Spleen (tissue), 11 donors: ENCODE data around the gene ABTB2. TPM values are rescaled to one million over a fixed set of nuclear protein-coding genes. Genes with fewer than 3 reads are reported as not detected.

Experiments
- DNase-seq: peaks from one replicate; pipeline ENCODE4 v3.0.0-alpha.2; 2020
- H3K27ac ChIP-seq, 8 donors: fragments of 200-600 bp; sonication (generic) in 7 of 8; 1 replicate in 4 of 8; 2 replicates in 4 of 8; pipeline versions ENCODE4 v1.5.0 to v1.8.0; 2016 to 2021; ENCODE audit warnings: inconsistent platforms in 4 of 8, mild to moderate bottlenecking in 4 of 8, moderate library complexity in 1 of 8
- H3K27me3 ChIP-seq, 7 donors: fragments of 200-600 bp; sonication (generic) in 6 of 7; replicated peaks in 1 of 7; 1 replicate in 4 of 7; 2 replicates in 3 of 7; pipeline versions ENCODE4 v1.5.0 to v1.8.0; 2016 to 2021; ENCODE audit warnings: inconsistent platforms in 3 of 7, mild to moderate bottlenecking in 1 of 7
- H3K36me3 ChIP-seq, 6 donors: fragments of 200-600 bp; sonication (generic) in 5 of 6; 1 replicate in 4 of 6; 2 replicates in 2 of 6; pipeline versions ENCODE4 v1.5.0 to v1.8.0; 2016 to 2021; ENCODE audit warnings: inconsistent platforms in 2 of 6
- H3K4me1 ChIP-seq, 6 donors: fragments of 200-600 bp; sonication (generic) in 5 of 6; 1 replicate in 3 of 6; 2 replicates in 3 of 6; pipeline versions ENCODE4 v1.5.0 to v1.8.0; 2016 to 2021; ENCODE audit warnings: inconsistent platforms in 3 of 6
- H3K4me3 ChIP-seq, 8 donors: fragments of 200-600 bp; sonication (generic) in 7 of 8; 1 replicate in 4 of 8; 2 replicates in 4 of 8; pipeline versions ENCODE4 v1.5.0 to v1.8.0; 2016 to 2021; ENCODE audit warnings: inconsistent platforms in 4 of 8, mild to moderate bottlenecking in 4 of 8, moderate library complexity in 2 of 8
- H3K9me3 ChIP-seq, 8 donors: fragments of 200-600 bp; sonication (generic) in 7 of 8; 1 replicate in 4 of 8; 2 replicates in 4 of 8; pipeline versions ENCODE4 v1.5.0 to v1.8.0; 2016 to 2021; ENCODE audit warnings: inconsistent platforms in 4 of 8
- POLR2A ChIP-seq, 3 donors: fragments of 450-650 bp; IDR thresholded peaks; one replicate each; pipeline ENCODE4 v1.5.1; 2017; ENCODE audit warnings: antibody characterized with exemption in 3 of 3, mild to moderate bottlenecking in 1 of 3
- POLR2AphosphoS5 ChIP-seq, 3 donors: sonication (generic); formaldehyde crosslinking; IDR thresholded peaks; one replicate each; pipeline ENCODE4 v1.5.1; 2017; ENCODE audit warnings: antibody characterized with exemption in 3 of 3
- WGBS, 5 donors: extraction: QIAGEN DNeasy Blood & Tissue Kit in 3 of 5; methylation state at CpG; one replicate each; pipeline versions ENCODE4 v1.1.5 to v1.1.7; 2013 to 2018; 5-methylcytosine and 5-hydroxymethylcytosine counted together
- intact Hi-C: fragments of 100-400 bp; cut with DNase I; formaldehyde crosslinking; loops from one replicate; pipeline ENCODE4 v1.15.0; 2023; ENCODE audit warnings: low total_unique reads
- polyA plus RNA-seq, 3 donors: library from polyadenylated mRNA; stranded (reverse); fragments of 200-250 nt; gene quantifications; one replicate each; pipeline ENCODE4 v1.2.1, GENCODE V29; 2013
- total RNA-seq, 7 donors: library from RNA; depleted of rRNA in 3 of 7; stranded (reverse); fragments of >200 nt in 3 of 7; fragmentation: NEBNext Ultra II Directional in 4 of 7; extraction: Animal tissue kit (Norgen Biotek cat#: 25700) in 4 of 7; gene quantifications; one replicate each; pipeline versions ENCODE4 v1.1.0 to v1.2.1, GENCODE V29; 2016 to 2021
- TF ChIP-seq, protein P1 (sequence below), 11 experiments: fragments of 200-600 bp in 7 of 11; fragments of 450-650 bp in 4 of 11; sonication (generic) in 4 of 11; IDR thresholded peaks in 8 of 11; conservative IDR thresholded peaks in 3 of 11; 1 replicate in 7 of 11; 2 replicates in 4 of 11; pipeline versions ENCODE4 v1.4.0 to v1.8.0; 2016 to 2021; ENCODE audit warnings: antibody characterized with exemption in 11 of 11, inconsistent platforms in 4 of 11, mild to moderate bottlenecking in 1 of 11
- donor health status: healthy with polysubstance abuse.
- donor health status: DM: no; HTN: no; CAD: no; lungs with moderate emphysema.
- donor health status: DM: no; HTN: no; CAD: no.
- donor health status: Bipolar disorder and iron deficiency.
- donor health status: healthy.
- donor health status: DM: no; HTN: no; CAD: no.
- donor health status: DM: yes; HTN: yes; CAD: no.

Gene ABTB2
- total and polyA plus RNA-seq, 10 donors = 0.41 to 2.9 (median 1.7) TPM

DNA sequence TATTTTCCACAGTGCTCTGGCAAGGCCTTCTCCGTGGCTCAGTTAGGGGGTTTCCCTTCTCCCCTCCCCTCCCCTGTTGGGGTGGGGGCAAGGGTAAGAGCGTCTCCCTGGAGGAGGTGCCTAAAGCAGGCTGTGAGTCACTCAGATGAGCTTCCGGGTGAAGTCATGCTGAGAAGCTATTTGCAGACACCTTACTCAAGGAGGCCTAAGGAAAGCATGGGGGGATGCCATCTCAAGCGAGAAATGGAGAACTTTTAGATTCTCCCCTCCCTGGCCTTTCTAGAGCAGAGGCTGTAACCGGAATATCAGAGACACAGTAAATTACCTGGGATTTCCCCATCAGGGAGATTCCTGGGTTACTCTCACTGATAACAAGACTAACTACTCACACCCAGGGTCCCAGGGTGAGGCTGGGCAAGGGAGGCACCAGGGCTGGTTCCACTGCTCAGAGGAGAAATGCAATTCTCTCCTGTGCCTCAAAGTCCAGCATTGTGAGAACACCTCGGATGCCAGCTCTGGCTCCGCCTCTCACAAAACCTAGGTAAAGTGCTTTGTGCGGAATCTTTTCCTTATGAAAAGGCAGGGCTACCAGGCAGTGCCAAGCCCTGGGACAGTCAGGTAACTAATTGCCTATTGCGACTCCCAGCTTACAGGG lies 123.6 kb downstream of the ABTB2 start:
- peaks cover 0 to 24% (median 11%) of the 10 kb centered on the region in 6 donors for H3K4me1 ChIP-seq
- no peak for DNase-seq
- TF ChIP-seq, protein P1, sequence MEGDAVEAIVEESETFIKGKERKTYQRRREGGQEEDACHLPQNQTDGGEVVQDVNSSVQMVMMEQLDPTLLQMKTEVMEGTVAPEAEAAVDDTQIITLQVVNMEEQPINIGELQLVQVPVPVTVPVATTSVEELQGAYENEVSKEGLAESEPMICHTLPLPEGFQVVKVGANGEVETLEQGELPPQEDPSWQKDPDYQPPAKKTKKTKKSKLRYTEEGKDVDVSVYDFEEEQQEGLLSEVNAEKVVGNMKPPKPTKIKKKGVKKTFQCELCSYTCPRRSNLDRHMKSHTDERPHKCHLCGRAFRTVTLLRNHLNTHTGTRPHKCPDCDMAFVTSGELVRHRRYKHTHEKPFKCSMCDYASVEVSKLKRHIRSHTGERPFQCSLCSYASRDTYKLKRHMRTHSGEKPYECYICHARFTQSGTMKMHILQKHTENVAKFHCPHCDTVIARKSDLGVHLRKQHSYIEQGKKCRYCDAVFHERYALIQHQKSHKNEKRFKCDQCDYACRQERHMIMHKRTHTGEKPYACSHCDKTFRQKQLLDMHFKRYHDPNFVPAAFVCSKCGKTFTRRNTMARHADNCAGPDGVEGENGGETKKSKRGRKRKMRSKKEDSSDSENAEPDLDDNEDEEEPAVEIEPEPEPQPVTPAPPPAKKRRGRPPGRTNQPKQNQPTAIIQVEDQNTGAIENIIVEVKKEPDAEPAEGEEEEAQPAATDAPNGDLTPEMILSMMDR (IDR thresholded peaks at IDR 0.05 in 8 of 11, conservative IDR thresholded peaks at IDR 0.05 in 3 of 11) = no peak
- TF ChIP-seq POLR2A (IDR thresholded peaks at IDR 0.05) (no peak), POLR2AphosphoS5 (IDR thresholded peaks at IDR 0.05) (no peak)
- H3K27ac ChIP-seq = no peak overlapping the region
- no peak overlapping the region for H3K4me3 ChIP-seq
- H3K9me3 ChIP-seq = no peaks in the 10 kb centered on the region
- WGBS, 5 donors = 53 to 71% (median 61%) methylated on average over 9 of the region's 9 CpGs
- H3K36me3 ChIP-seq = no peaks in the 10 kb centered on the region
- intact Hi-C loops = no loop called here
- no peaks in the 10 kb centered on the region for H3K27me3 ChIP-seq

DNA sequence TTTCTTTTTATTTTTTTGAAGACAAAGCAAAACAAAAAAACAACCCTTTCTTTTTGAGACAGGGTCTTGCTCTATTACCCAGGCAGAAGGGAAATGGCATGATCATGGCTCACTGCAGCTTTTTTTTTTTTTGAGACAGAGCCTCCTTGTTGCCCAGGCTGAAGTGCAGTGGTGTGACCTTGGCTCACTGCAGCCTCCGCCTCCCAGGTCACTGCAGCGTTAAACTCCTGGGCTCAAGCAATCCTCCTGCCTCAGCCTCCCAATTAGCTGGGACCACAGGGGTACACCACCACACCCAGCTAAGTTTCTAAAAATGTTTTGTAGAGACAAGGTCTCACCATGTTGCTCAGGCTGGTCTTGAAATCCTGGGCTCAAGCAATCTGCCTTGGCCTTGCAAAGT lies 124.6 kb downstream of the ABTB2 start:
- peaks cover 0 to 24% (median 11%) of the 10 kb centered on the region in 6 donors for H3K4me1 ChIP-seq

DNA sequence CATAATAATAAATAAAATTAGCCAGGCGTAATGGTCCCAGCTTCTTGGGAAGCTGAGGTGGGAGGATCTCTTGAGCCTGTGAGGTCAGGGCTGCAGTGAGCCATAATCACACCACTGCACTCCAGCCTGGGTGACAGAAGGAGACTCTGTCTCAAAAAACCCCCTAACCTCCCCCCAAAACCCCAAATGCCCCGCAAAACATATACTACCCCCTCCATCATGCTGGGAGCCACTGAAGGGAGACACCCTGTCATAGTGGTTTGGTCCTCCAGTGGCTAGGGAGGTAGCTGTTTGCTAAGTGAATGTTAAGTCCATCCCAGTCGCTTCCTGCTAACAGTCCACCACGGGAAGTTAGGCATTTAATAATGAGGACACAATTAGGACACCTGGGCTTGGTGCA lies 125.0 kb downstream of the ABTB2 start:
- intact Hi-C loops = no loop called here

More for the DNA sequence above, 124.6 kb downstream of the ABTB2 start:
- Histone ChIP-seq H3K36me3 (no peaks in the 10 kb centered on the region), H3K4me3 (no peak overlapping the region), H3K9me3 (no peaks in the 10 kb centered on the region), H3K27me3 (no peaks in the 10 kb centered on the region), H3K27ac (no peak overlapping the region)
- DNase-seq = no peak
- intact Hi-C loops = no loop called here
- WGBS, 5 donors = 73 to 89% (median 81%) methylated on average over 2 of the region's 2 CpGs
- TF ChIP-seq, protein P1 (IDR thresholded peaks at IDR 0.05 in 8 of 11, conservative IDR thresholded peaks at IDR 0.05 in 3 of 11) = no peak
- TF ChIP-seq POLR2A (IDR thresholded peaks at IDR 0.05) = no peak
- TF ChIP-seq POLR2AphosphoS5 (IDR thresholded peaks at IDR 0.05) = no peak

GRCh38 chr11:34226210-34226609 lies 131.6 kb downstream of the ABTB2 start:
- TF ChIP-seq POLR2AphosphoS5 (IDR thresholded peaks at IDR 0.05) (no peak), POLR2A (IDR thresholded peaks at IDR 0.05) (no peak)
- TF ChIP-seq, protein P1 (IDR thresholded peaks at IDR 0.05 in 8 of 11, conservative IDR thresholded peaks at IDR 0.05 in 3 of 11) = no peak
- Histone ChIP-seq H3K27me3 (no peaks in the 10 kb centered on the region), H3K27ac (no peak overlapping the region), H3K4me3 (no peak overlapping the region), H3K36me3 (no peaks in the 10 kb centered on the region), H3K4me1 (no peaks in the 10 kb centered on the region), H3K9me3 (no peaks in the 10 kb centered on the region)
- DNase-seq = no peak
- 38 to 67% (median 58%) methylated on average over 1 of the region's 1 CpG for WGBS, 5 donors
- intact Hi-C loops = no loop called here

More for the DNA sequence above, 125.0 kb downstream of the ABTB2 start:
- DNase-seq = no peak
- no peak overlapping the region for H3K4me3 ChIP-seq
- 70 to 80% (median 72%) methylated on average over 4 of the region's 4 CpGs for WGBS, 5 donors
- no peaks in the 10 kb centered on the region for H3K36me3 ChIP-seq
- no peaks in the 10 kb centered on the region for H3K27me3 ChIP-seq
- H3K27ac ChIP-seq = no peak overlapping the region
- peaks cover 0 to 24% (median 11%) of the 10 kb centered on the region in 6 donors for H3K4me1 ChIP-seq
- TF ChIP-seq, protein P1 (IDR thresholded peaks at IDR 0.05 in 8 of 11, conservative IDR thresholded peaks at IDR 0.05 in 3 of 11) = no peak
- TF ChIP-seq POLR2AphosphoS5 (IDR thresholded peaks at IDR 0.05) (no peak), POLR2A (IDR thresholded peaks at IDR 0.05) (no peak)
- no peaks in the 10 kb centered on the region for H3K9me3 ChIP-seq
